Common myeloid progenitor, CD34-positive (primary cell): Measurements from ENCODE around the gene ATE1. TPM values are rescaled to one million over a fixed set of nuclear protein-coding genes. Genes with fewer than 3 reads are reported as not detected.
"Not testable (repeated sequence)": the region's sequence is repeated elsewhere in the genome, so short reads cannot be mapped to it uniquely, and the experiment has no call there.

Experiments
- CTCF ChIA-PET: fragments of 350-600 bp; sonication (Branson Sonifier 250); formaldehyde crosslinking; loops from one replicate; lab custom pipeline; 2021; ENCODE audit warnings: antibody characterized with exemption; lab: Charles Lee
- POLR2A ChIA-PET: fragments of 350-600 bp; sonication (Branson Sonifier 250); formaldehyde crosslinking; loops from one replicate; lab custom pipeline; 2021; ENCODE audit warnings: antibody characterized with exemption; lab: Charles Lee
- DNase-seq, 3 donors: peaks; one replicate each; pipeline versions ENCODE4 v3.0.0 to v3.0.0-alpha.2; 2013
- H3K27ac ChIP-seq, 2 experiments: 1 replicate in 1 of 2; 2 replicates in 1 of 2; pipeline ENCODE4 v1.7.0; 2013; ENCODE audit warnings: inconsistent platforms in 2 of 2, low read length in 2 of 2, mild to moderate bottlenecking in 2 of 2, low read depth in 1 of 2, moderate library complexity in 1 of 2; ENCODE audit not compliant: severe bottlenecking in 2 of 2, insufficient read depth in 1 of 2, poor library complexity in 1 of 2
- H3K27me3 ChIP-seq, 5 experiments: replicated peaks in 2 of 5; 1 replicate in 3 of 5; 2 replicates in 2 of 5; pipeline versions ENCODE4 v1.6.1 to v1.7.0; 2013; ENCODE audit warnings: low read length in 4 of 5, mild to moderate bottlenecking in 2 of 5, moderate library complexity in 2 of 5, inconsistent platforms in 1 of 5; ENCODE audit not compliant: insufficient read depth in 5 of 5, control insufficient read depth in 4 of 5
- H3K36me3 ChIP-seq, 4 experiments: 1 replicate in 2 of 4; 2 replicates in 2 of 4; pipeline versions ENCODE4 v1.6.1 to v1.7.0; 2013; ENCODE audit warnings: low read length in 3 of 4, control low read depth in 1 of 4, mild to moderate bottlenecking in 1 of 4; ENCODE audit not compliant: control insufficient read depth in 4 of 4, insufficient read depth in 4 of 4
- H3K4me1 ChIP-seq, 4 experiments: 1 replicate in 3 of 4; 2 replicates in 1 of 4; pipeline versions ENCODE4 v1.6.1 to v1.7.1; 2013; ENCODE audit warnings: low read length in 3 of 4, mild to moderate bottlenecking in 3 of 4, control low read depth in 1 of 4, inconsistent platforms in 1 of 4, moderate library complexity in 1 of 4; ENCODE audit not compliant: control insufficient read depth in 4 of 4, insufficient read depth in 4 of 4; ENCODE audit errors: control extremely low read depth in 1 of 4
- H3K4me3 ChIP-seq, 7 experiments: 1 replicate in 4 of 7; 2 replicates in 3 of 7; pipeline versions ENCODE4 v1.5.1 to v1.7.0; 2013; ENCODE audit warnings: mild to moderate bottlenecking in 7 of 7, low read length in 6 of 7, moderate library complexity in 6 of 7, inconsistent platforms in 2 of 7, low read depth in 2 of 7, control low read depth in 1 of 7; ENCODE audit not compliant: insufficient read depth in 4 of 7, control insufficient read depth in 1 of 7; ENCODE audit errors: extremely low read depth in 1 of 7
- H3K9me3 ChIP-seq, 5 experiments: 1 replicate in 4 of 5; 2 replicates in 1 of 5; pipeline versions ENCODE4 v1.6.1 to v1.7.1; 2013; ENCODE audit warnings: low read length in 4 of 5, mild to moderate bottlenecking in 2 of 5, inconsistent platforms in 1 of 5, low read depth in 1 of 5, moderate library complexity in 1 of 5; ENCODE audit not compliant: control insufficient read depth in 4 of 5, insufficient read depth in 2 of 5; ENCODE audit errors: control extremely low read depth in 1 of 5
- WGBS: methylation state at CpG from one replicate; pipeline ENCODE4 v1.1.5; 2013; ENCODE audit not compliant: insufficient coverage; 5-methylcytosine and 5-hydroxymethylcytosine counted together
- polyA plus RNA-seq: library from polyadenylated mRNA; unstranded; fragments of 120-200 nt; gene quantifications from one replicate; pipeline ENCODE4 v1.2.1, GENCODE V29; 2013

ATE1 gene
- polyA plus RNA-seq = 23.4 TPM

DNA sequence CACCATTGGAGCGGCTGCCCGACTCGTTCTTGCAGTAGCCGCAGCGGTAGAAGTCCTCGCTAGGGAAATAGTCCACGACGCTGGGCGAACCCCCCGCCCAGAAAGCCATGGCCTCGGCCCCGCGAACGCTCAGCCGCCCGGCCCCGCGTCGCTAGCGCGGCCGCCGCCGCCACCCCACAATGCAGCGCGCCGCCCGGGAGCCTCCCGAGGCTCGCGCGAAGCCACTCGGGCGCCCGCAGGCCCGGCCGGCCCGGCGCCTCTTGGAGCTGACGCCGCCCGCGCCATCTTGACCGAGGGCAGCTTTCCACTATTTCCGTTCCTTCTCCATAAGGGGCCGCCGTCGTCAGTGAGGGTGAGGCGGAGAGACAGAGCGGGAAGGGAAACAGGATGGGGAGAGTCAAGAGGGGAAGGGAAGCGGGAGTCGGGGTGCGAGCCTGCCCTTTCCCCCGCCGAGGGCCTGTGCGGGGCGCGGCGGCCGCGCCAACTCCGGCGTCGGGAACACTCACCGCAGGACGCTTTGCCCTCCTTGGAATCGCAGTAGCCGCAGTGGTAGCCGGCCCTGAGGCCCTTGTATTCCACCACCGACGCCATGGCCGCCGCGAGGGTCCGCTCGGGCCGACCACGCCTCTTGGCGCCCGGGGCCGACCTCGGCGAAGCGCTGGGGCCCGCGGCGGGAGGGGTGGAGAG, at the start of gene ATE1:
Gene ATE1, minus strand, starts transcription at position 191 of the 687 bp plus-strand sequence. Its CDS starts 82 bp downstream, at position 109.
- CTCF ChIA-PET = interaction anchor here (0.6 kb wide), 1 partner anchor 20 kb away, joined by 3 read pairs; no protein-coding TSS in a partner anchor
- H3K4me1 ChIP-seq = peaks cover 4 to 17% (median 10%) of the 10 kb centered on the region in 4 experiments
- peak within 1 kb of the TSS; percentile 90 to 98 (median 96) for H3K4me3 ChIP-seq
- peak within 1 kb of the TSS; percentile 87 to 93 for H3K27ac ChIP-seq
- H3K36me3 ChIP-seq = peaks cover 0 to 4% (median 2%) of the 10 kb centered on the region in 4 experiments
- no peaks in the 10 kb centered on the region for H3K9me3 ChIP-seq
- under 1% methylated on average over 85 of the region's 87 CpGs for WGBS
- peak; percentile 87 to 91 (median 88) for DNase-seq
- H3K27me3 ChIP-seq = no peaks in the 10 kb centered on the region
- POLR2A ChIA-PET = no interaction called here

- 98% methylated on average over 4 of the region's 6 CpGs for WGBS
- CTCF ChIA-PET = no interaction called here
These were observed 48.8 kb upstream of the ATE1 start for GRCh38 chr10:121976607-121977006.

DNA sequence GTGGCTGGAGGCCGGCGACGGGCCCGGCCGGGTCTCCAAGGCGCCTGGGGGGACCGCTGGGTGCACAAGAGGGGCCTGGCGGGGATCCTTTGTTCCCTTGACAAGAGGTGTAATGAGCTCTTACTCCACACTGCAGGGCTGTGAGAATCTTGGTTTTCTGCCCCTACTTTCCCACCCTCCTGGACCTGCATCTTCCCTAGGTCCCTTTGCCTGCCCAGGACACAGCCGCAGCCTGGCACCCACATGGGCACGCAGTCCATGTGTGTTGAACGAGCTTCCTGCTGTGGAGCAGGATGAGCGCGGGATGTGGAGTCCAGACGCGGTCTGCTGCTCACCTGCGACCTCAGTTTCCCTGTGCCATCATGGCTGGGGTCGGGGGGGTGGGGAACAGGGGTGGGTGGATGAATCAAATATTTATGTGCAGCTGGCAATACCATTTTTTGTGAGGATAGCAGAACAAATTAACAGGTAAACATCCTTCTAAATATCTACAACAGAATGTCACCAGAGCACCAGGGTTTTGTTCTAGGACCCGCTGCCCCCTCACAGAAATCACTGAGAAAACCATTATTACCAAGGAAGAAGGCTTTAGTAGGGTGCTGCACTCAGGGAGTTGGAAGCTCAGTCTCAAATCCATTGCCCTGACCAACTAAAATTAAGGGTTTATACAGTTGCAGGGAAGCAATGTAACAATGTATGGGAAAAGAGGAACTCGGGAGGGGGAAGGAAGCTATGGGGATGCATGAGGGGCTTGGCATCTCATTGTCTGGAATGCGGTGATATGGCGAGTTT, 47.7 kb upstream of the ATE1 start:
- 26% methylated on average over 14 of the region's 21 CpGs for WGBS
- peak overlapping the region; percentile 58 to 91 (median 85) for H3K4me3 ChIP-seq
- CTCF ChIA-PET = interaction anchor here (0.6 to 1.4 kb wide), 2 partner anchors 14 to 50 kb away, joined by 3 to 4 read pairs; no protein-coding TSS in a partner anchor

More at GRCh38 chr10:121976607-121977006, 48.8 kb upstream of the ATE1 start:
- DNase-seq = no peak
- POLR2A ChIA-PET = no interaction called here
- Histone ChIP-seq H3K27me3 (no peaks in the 10 kb centered on the region), H3K36me3 (peaks cover under 1 to 9% (median 6%) of the 10 kb centered on the region in 4 experiments), H3K4me3 (no peak overlapping the region), H3K9me3 (peaks cover 0 to 12% (median 6%) of the 10 kb centered on the region in 5 experiments), H3K4me1 (peaks cover 4 to 15% (median 13%) of the 10 kb centered on the region in 4 experiments), H3K27ac (no peak overlapping the region)

GRCh38 chr10:121974535-121975294, 46.9 kb upstream of the ATE1 start, which contains the start of gene NSMCE4A:
Gene NSMCE4A, minus strand, starts transcription at chr10:121975217. Its CDS starts 52 bp downstream, at chr10:121975165.
- Histone ChIP-seq H3K27ac (peak within 1 kb of the TSS; percentile 40 to 79), H3K4me1 (peaks cover 4 to 15% (median 13%) of the 10 kb centered on the region in 4 experiments), H3K36me3 (peaks cover 4 to 20% (median 15%) of the 10 kb centered on the region in 4 experiments), H3K4me3 (peak within 1 kb of the TSS; percentile 58 to 91 (median 85)), H3K9me3 (peaks cover 0 to 12% (median 6%) of the 10 kb centered on the region in 5 experiments), H3K27me3 (no peaks in the 10 kb centered on the region)
- peak; percentile 82 to 89 (median 86) for DNase-seq
- under 1% methylated on average over 94 of the region's 101 CpGs for WGBS
- CTCF ChIA-PET = interaction anchor here (0.6 to 1.4 kb wide), 2 partner anchors 14 to 49 kb away, joined by 3 to 4 read pairs; no protein-coding TSS in a partner anchor
- POLR2A ChIA-PET = no interaction called here

More for the DNA sequence above, 47.7 kb upstream of the ATE1 start:
- peak overlapping the region in 1 of 2 experiments; percentile 79 for H3K27ac ChIP-seq
- POLR2A ChIA-PET = no interaction called here
- H3K9me3 ChIP-seq = peaks cover 0 to 12% (median 6%) of the 10 kb centered on the region in 5 experiments
- peaks cover 4 to 15% (median 13%) of the 10 kb centered on the region in 4 experiments for H3K4me1 ChIP-seq
- no peaks in the 10 kb centered on the region for H3K27me3 ChIP-seq
- peak in 2 of 3 donors; percentile 6 to 26 for DNase-seq
- H3K36me3 ChIP-seq = peaks cover 4 to 18% (median 13%) of the 10 kb centered on the region in 4 experiments

GRCh38 chr10:121974019-121974534, 46.2 kb upstream of the ATE1 start:
- 12% methylated on average over 18 of the region's 21 CpGs for WGBS
- H3K36me3 ChIP-seq = peaks cover 4 to 24% (median 17%) of the 10 kb centered on the region in 4 experiments
- H3K9me3 ChIP-seq = peaks cover 0 to 12% (median 6%) of the 10 kb centered on the region in 5 experiments
- ChIA-PET POLR2A (no interaction called here), CTCF (interaction anchor here (1.4 kb wide), 1 partner anchor 13 kb away, joined by 4 read pairs; no protein-coding TSS in a partner anchor)
- DNase-seq = peak in 1 of 3 donors; percentile 66
- H3K27me3 ChIP-seq = no peaks in the 10 kb centered on the region
- peaks cover 4 to 15% (median 13%) of the 10 kb centered on the region in 4 experiments for H3K4me1 ChIP-seq
- H3K4me3 ChIP-seq = peak overlapping the region; percentile 58 to 91 (median 85)
- peak overlapping the region in 1 of 2 experiments; percentile 79 for H3K27ac ChIP-seq

DNA sequence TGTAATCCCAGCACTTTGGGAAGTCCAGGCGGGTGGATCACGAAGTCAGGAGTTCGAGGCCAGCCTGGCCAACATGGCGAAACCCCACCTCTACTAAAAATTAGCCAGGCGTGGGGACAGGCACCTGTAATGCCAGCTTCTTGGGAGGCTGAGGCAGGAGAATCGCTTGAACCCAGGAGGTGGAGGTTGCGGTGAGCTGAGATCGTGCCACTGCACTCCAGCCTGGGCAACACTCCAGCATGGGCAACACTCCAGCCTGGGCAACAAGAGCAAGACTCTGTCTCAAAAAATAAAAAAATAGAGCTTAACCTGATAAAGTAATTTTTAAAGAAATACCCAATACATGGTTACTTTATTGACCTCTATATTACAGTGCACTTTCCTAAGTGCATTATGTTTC, 41.3 kb upstream of the ATE1 start:
- H3K36me3 ChIP-seq = peaks cover 11 to 66% (median 53%) of the 10 kb centered on the region in 4 experiments
- H3K4me3 ChIP-seq, POLR2A ChIA-PET, CTCF ChIA-PET, H3K9me3 ChIP-seq, H3K27ac ChIP-seq, H3K27me3 ChIP-seq, DNase-seq: not testable (repeated sequence)
- WGBS = 97% methylated on average over 3 of the region's 8 CpGs
- peaks cover 3 to 10% (median 7%) of the 10 kb centered on the region in 4 experiments for H3K4me1 ChIP-seq
